HepG2 (cell line): ENCODE results near the gene RABIF.

Source experiments
- ZNF572 ChIP-seq: sonication (generic); formaldehyde crosslinking; IDR thresholded peaks from 2 replicates; pipeline ENCODE4 v1.5.1; 2020; ENCODE audit warnings: mild to moderate bottlenecking, missing genetic modification reagents
- TF ChIP-seq, protein P1 (sequence below): IDR thresholded peaks from 2 replicates; pipeline ENCODE4 v1.6.1; 2016; ENCODE audit warnings: missing compliant biosample characterization, missing genetic modification reagents, borderline replicate concordance

DNA sequence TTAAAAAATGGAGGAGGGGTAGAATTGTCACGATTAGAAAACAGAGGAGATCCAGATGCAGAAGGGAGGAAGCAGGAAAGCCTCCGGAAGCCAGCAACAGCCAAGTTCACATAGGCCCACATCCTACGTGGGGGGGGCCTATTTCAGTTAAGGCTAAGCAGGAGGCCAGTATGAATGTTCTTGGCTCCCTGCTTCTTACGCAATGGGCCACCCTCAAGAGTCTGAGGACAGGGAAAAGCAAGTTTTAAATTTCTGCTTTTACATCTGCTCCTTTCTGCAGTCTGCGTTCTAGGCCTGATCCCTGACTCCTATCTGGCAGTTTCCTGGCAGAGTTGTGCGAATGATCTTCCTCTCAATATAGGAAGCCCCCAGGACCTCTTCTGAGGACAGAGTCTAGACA is 30.6 kb downstream of the RABIF start:
- TF ChIP-seq ZNF572 (CRISPR knock-in tag): no peak
- TF ChIP-seq, protein P1, sequence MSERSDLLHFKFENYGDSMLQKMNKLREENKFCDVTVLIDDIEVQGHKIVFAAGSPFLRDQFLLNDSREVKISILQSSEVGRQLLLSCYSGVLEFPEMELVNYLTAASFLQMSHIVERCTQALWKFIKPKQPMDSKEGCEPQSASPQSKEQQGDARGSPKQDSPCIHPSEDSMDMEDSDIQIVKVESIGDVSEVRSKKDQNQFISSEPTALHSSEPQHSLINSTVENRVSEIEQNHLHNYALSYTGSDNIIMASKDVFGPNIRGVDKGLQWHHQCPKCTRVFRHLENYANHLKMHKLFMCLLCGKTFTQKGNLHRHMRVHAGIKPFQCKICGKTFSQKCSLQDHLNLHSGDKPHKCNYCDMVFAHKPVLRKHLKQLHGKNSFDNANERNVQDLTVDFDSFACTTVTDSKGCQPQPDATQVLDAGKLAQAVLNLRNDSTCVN (CRISPR knock-in tag): no peak
